Adipose tissue (tissue), 3 donors: ENCODE data around the gene IFI27L2. TPM values are rescaled to one million over a fixed set of nuclear protein-coding genes. Genes with fewer than 3 reads are reported as not detected.

Source experiments
- H3K27ac ChIP-seq: one replicate; pipeline ENCODE4 v1.5.1; 2013; ENCODE audit warnings: low read depth, low read length
- WGBS, 3 donors: extraction: QIAGEN DNeasy Blood & Tissue Kit; methylation state at CpG; one replicate each; pipeline ENCODE4 v1.1.7; 2013; 5-methylcytosine and 5-hydroxymethylcytosine counted together
- polyA plus RNA-seq, 3 donors: library from polyadenylated mRNA; stranded (reverse); fragments of 200-250 nt; gene quantifications; one replicate each; pipeline ENCODE4 v1.2.3, GENCODE V29; 2013
- donor health status: healthy with polysubstance abuse.
- donor health status: Bipolar disorder and iron deficiency.
- donor health status: healthy.

Gene IFI27L2
- polyA plus RNA-seq, 3 donors: 22.5 to 120 (median 48.8) TPM

DNA sequence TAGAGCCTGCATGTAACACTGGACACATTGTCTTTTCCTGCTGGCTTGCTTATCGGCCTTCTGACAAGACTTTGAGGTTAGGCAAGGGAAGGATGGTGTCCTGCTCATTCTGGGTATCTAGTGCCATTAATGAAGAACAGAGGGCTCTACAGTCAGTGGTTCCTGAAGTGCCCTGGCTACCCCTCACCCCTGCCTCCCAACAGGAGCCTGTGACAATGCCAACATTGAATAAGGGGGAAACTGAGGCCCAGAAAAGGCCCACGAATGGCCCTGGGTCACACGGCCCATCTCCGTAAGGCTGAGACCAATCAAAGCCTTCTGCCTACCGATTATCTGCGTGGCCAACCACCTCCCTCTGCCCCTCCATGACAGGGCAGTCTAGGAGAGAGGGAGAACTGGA, 2.1 kb downstream of the IFI27L2 start:
- no peak overlapping the region for H3K27ac ChIP-seq
- 91 to 97% (median 97%) methylated on average over 6 of the region's 6 CpGs for WGBS, 3 donors

DNA sequence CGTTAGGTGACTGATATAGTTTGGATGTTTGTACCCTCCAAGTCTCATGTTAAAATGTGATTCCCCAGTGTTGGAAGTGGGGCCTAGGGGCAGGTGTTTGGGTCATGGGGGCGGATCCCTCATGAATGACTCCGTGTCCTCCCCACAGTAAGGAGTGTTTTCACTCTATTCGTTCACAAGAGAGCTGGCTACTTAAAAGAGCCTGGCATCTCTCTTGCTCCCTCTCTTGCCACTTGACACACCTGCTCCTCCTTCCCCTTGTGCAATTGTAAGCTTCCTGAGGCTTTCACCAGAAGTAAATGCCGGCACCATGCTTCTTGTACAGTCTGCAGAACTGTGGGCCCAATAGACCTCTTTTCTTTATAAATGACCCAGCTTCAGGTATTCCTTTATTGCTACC, 2.6 kb downstream of the IFI27L2 start:
- H3K27ac ChIP-seq: no peak overlapping the region
- WGBS, 3 donors: 78 to 92% (median 82%) methylated on average over 5 of the region's 5 CpGs

DNA sequence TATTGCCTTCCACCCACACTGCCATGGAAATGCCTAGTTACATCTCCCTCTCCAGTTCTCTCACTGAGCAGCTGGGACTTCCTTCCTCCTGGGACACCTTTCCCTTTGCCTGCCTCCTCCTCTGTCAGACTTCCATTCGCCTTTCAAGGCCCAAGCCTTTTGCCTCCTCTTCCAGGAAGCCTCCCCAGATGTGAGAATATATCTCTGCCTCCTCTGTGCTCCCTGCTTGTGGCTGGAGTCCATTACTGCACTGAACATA, 3.1 kb downstream of the IFI27L2 start:
- H3K27ac ChIP-seq: no peak overlapping the region
- 81 to 93% (median 82%) methylated on average over 1 of the region's 1 CpG for WGBS, 3 donors

DNA sequence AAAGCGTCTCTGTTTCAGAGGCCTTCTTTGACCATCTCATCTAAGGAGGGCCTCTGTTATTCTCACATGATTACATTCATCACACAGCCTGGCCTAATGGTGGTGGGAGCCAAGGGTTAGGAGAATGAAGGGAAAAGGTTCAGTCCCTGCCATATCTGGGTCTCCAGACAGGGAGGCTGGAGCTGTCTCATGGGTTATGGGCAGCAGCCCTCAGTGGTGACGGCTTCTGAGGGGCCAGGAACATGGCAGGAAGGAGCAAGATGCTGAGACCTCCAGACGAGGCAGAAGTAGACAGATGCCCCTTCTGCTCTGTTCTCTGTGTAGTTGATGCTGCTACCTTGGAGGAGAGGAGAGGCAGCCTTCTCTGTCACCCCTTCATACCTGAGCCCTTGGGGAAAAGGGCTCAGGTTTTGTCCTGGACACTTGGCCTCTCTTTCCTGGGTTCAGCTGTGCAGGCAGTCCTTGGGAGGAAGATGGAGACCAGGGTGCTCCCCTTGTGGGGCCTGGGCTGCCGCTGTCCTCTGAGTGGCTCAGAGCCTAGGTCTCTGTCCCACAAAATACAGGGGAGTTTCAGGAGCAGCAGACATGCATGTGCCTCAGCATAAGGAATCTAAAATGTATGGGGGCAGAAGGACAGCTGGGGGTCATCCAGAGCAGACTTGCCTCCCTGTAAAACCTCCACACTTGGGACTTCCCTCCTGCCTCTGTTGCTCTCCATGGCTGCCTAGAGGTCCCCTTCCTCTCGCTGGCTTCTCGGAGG, 3.6 kb downstream of the IFI27L2 start:
- WGBS, 3 donors: 79 to 88% (median 85%) methylated on average over 6 of the region's 6 CpGs
- H3K27ac ChIP-seq: no peak overlapping the region

DNA sequence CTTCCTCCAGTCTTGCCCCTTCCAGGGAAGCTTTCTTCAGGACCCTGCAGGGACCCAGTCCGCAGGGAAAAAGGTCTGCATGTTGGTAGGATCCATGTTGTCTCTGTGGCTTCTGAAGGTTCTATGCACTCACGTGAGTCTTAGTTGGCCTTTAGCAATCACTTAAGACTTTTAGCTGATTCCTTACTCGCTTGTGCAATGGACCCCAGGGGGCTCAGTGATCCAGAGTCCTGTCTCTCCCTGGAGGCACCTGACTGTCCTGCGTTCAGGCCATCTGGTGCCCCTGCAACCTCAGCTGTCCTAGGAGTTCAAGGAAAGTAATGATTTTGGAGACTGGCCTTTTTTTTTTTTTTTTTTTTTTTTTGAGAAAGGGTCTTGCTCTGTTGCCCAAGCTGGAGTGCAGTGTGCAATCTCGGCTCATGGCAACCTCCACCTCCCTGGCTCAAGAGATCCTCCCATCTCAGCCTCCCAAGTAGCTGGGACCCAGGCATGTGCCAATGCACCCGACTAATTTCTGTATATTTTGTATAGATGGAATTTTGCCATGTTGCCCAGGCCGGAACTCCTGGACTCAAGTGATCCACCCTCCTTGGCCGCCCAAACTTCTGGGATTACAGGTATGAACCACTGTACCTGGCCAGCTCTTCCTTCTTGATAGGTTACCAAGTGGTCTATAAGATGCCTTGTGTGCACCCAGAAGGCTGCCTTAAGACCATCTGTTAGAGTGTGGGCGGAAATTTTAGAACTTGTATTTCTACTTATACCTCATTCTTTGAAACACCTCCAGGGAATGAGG, 4.6 kb downstream of the IFI27L2 start:
- WGBS, 3 donors: 80 to 91% (median 87%) methylated on average over 9 of the region's 9 CpGs
- no peak overlapping the region for H3K27ac ChIP-seq

DNA sequence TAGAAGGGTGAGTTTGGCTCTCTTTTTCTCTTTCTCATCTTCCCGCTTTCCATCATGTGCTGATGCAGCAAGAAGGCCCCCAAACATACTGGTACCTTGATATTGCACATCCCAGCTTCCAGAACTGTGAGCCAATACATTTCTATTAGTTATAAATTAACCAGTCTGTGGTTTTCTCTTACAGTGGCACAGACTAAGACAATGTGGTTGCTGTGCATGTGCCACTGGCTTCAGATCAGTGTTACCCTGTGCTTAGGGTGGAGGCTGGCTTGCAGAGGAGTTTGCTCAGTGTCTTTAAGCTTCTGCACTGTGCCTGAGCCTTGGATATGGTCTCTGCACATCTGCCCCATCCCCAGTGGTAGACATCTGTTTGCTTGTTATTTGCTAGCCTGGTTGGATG, 5.5 kb downstream of the IFI27L2 start:
- H3K27ac ChIP-seq: no peak overlapping the region
- 89 to 100% (median 95%) methylated on average over 1 of the region's 1 CpG for WGBS, 3 donors

DNA sequence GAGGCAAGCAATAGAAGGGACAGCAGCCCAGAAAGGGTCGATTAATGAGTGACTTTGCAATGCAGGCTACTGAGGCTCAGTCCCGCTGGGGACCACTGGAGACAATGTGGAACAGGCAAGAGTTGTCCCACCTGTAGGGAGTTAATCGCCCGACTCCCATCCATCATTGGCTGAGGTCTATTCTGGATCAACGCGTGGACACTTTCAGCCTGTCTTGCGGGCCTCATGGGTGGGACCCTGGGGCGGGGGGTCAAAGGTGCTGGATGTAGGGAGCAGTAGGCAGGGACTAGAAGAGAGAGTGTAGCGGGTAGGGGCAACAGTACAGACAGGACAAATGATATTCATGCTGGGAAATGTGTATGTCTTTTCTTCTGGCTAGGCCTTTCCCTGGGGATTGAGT, 6.1 kb downstream of the IFI27L2 start:
- WGBS, 3 donors: 88 to 90% (median 90%) methylated on average over 9 of the region's 9 CpGs
- no peak overlapping the region for H3K27ac ChIP-seq

DNA sequence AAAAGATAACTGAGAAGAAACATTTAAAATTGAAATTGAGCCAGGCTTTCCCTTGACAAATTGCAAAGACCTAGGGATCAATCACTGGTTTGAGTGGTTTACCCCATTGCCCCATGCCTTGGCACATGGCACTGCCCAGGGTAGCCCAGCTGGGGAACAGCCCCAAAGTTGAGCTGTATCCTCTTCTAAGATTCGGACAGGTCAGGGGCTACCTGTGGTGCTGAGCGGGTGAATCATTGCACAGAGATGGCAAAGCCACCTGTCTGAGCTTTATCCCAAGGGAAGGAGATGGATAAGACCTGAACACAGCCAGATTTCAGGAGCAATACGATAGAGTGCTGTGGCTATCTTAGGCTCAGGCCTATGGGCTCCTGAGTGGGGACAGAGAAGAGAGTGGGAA, 7.0 kb downstream of the IFI27L2 start:
- WGBS, 3 donors: 64 to 94% (median 70%) methylated on average over 3 of the region's 3 CpGs

DNA sequence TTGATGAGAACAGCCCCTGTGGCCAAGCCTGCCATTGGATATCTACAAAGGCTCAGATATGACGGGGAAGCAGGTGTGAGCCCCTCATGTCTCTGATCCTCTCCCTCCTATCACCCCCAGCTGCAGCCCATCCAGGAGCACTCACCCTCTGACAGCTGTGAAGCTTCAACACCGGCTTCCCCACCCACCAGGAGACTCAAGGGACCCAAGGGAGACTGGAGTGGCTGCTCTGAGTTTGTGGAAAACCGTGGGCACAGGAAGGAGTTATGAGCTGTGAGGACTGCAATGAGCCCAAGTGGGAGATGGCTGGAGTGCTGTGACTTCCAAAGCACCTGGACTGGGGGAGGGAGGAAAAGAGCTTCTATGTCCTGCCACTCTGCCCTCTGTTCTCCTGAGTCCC, 7.9 kb downstream of the IFI27L2 start:
- no peak overlapping the region for H3K27ac ChIP-seq
- 50 to 63% (median 58%) methylated on average over 3 of the region's 3 CpGs for WGBS, 3 donors

More for the DNA sequence above, 7.0 kb downstream of the IFI27L2 start:
- H3K27ac ChIP-seq: no peak overlapping the region

DNA sequence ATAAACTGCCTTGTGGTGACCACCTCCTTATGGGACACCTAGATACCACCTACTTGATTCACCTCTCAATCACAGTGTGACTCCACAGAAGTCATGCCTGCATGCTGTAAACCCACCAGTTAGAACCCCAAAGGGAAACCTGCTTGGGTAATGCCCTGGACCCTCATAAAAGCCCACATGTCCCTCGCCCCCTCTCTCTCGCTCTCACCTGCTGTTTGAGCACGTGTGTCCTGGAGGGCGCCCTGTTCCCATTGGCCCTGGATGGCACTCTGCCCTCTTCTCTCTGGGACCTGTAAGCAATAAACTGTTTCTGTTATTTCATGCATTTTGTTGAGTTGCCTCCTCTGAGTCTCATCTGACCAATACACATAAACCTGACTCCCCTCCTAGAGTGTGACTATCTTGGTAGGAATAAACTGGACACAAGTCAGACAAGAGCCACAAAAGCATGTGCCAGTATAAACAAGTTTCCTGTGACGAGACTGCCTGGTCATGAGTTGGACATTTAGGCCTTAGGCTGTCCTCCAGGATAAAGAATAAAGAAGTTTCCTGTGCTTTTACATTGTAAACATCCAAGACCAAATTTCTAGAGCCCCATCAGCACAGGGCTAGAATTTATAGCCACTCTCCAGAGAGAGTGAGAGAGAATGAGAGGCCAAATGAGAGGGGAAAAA, 8.6 kb downstream of the IFI27L2 start:
- H3K27ac ChIP-seq: no peak overlapping the region
- WGBS, 3 donors: 83 to 91% (median 84%) methylated on average over 5 of the region's 5 CpGs

DNA sequence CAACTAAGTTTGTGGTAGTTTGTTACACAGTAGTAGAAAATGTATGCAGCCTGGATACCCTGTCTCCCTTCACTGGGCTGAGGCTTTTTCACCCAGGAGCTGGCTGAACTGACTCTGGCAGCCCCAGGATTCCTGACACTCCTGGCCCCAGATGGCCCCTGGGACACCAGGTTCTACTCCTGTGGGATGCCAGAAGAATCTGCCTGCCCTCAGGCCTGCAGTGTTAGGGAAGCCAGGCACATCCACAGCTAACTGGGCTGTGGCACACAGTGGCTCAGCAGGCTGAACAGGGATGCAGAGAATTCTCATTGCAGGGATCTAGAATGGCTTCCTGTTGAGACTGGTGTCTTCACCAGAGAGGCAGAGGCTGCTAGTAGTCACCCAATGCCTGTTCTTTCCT, 10.3 kb downstream of the IFI27L2 start:
- H3K27ac ChIP-seq: no peak overlapping the region

DNA sequence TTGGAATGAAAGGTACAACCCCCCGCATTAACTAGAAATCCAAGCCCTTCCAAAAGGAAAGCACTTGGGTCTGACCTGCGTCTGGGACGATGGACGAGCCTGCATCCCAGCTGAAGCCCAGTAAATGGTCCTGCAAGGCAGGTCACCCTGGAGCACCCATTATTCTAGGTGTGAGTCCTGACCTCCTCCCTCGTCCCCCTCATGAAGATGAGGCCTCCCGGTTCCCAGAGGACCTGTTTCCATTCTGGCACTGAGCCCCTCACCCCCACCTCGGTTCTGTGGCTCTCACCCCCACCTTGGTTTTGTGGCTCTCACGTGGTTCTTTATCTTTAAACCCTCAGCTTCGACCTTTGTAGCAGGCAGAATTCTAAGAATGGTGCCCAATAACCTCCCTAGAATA, 11.5 kb downstream of the IFI27L2 start:
- 73 to 81% (median 77%) methylated on average over 9 of the region's 9 CpGs for WGBS, 3 donors
- no peak overlapping the region for H3K27ac ChIP-seq

DNA sequence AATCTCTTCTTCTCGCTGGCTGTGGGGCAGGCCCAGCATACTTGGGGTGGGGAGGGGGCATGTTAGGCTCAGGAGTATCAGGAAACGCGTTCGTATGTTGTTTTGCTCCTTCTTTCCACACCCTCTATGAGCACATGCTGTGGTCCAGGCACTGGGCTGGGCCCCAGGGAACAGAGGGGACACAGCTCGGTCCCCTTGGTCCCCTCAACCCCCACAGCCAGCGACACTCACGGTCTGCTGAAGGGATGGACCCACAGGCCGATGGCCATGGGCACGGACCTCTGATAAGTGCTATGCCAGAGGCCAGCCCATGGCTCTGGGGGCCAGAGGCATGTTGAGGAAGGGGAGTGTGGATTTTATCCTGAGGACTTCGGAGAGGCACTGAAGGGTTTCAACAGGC, 12.7 kb downstream of the IFI27L2 start:
- H3K27ac ChIP-seq: no peak overlapping the region
- WGBS, 3 donors: 84 to 89% (median 86%) methylated on average over 10 of the region's 10 CpGs

DNA sequence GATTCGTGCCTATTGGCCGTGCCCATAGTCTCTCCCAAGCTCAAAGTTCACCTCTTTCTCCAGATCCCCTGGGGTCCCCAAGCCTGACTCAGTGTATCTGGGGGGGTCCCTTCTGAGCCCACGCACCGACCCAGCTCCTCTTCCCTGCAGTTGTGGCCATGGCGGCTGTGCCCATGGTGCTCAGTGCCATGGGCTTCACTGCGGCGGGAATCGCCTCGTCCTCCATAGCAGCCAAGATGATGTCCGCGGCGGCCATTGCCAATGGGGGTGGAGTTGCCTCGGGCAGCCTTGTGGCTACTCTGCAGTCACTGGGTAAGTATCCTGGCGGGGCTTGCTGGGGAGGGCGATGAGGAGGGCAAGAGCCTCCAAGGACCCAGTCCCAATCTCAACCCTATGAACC, 13.8 kb downstream of the IFI27L2 start:
- H3K27ac ChIP-seq: no peak overlapping the region

DNA sequence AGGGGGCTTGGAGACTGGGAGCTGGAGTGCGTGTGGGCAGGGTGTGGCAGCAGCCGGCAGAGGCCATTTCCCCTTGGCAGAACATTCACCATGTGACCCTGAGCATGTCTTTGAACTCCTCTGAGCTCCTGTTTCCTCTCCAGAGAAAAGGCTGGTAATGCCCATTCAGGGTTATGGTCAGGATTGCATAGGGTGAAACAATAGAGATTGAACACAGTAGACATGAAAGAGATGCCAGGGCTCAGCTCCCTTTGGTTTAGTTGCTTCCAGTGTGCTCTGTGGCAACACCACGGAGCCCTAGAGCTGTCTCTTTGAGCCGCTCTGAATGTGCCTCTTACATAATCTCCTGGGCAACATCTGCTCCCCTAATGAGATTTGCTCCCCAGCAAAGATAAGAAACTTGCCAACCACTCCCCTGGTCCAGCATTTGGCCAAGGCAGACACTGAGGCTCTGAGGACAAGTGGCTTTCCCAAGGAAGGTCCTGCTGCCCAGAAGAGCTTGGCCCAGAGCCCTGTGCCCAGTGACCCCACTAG, 14.3 kb downstream of the IFI27L2 start:
- WGBS, 3 donors: 16 to 24% (median 18%) methylated on average over 4 of the region's 4 CpGs

More for the DNA sequence above, 13.8 kb downstream of the IFI27L2 start:
- WGBS, 3 donors: 86 to 94% (median 92%) methylated on average over 15 of the region's 15 CpGs

DNA sequence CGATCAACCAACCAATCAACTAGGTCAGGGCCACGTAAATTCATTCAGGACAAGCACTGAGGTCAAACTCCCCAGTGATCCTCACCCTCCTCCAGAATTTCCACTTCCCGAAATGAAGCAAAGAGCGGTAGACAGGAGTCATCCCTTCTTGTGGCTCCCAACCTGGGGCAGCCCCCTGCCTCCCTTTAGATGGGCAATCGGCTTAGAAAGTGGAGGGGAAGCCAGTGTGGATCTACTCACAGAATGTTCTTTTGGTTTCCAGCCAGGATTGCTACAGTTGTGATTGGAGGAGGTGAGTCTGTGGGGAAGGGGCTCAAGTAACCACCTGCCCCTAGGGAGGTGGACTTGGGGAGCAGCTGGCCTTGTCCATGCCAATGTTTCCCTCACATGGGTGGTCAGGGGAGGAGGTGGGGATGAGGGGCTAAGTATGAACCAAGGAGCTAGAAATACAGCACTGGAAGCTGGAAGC, 14.8 kb downstream of the IFI27L2 start:
- whole genome bisulfite sequencing, 3 donors: 66 to 84% (median 75%) methylated on average over 5 of the region's 5 CpGs
- H3K27ac ChIP-seq: no peak overlapping the region

More for the DNA sequence above, 14.3 kb downstream of the IFI27L2 start:
- H3K27ac ChIP-seq: no peak overlapping the region

DNA sequence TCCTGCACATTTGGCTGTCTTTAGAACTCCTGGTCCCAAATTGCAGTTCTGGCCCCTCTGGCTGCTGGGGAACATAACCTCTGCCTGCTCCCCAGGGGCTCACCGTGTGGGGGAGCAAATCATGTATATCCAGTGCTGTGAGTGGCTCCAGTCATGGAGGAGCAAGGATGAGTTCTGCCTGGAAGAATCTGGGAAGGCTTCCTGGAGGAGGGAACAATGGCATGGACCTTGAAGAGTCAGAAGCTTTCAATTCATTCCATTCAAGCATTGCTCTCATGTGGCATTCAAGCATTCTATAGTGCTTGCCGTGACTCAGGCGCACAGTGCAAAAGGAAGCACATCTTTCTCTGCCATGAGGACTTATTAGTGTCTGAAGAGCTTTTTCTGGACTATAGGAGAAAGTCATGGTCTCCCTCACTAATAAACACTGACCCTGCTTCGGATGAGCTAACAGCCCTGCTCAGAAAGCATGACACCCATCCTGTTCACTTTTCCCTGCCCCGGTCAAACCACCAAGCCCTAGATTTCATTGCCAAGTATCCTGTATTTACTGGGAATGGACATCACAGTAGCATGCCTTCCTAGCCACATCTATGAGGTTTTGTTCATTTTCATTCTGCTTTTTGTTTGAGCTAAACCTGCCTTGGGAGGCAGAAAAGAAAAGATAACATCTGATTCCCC, 15.4 kb downstream of the IFI27L2 start:
- H3K27ac ChIP-seq: no peak overlapping the region
- 67 to 76% (median 71%) methylated on average over 5 of the region's 5 CpGs for WGBS, 3 donors

DNA sequence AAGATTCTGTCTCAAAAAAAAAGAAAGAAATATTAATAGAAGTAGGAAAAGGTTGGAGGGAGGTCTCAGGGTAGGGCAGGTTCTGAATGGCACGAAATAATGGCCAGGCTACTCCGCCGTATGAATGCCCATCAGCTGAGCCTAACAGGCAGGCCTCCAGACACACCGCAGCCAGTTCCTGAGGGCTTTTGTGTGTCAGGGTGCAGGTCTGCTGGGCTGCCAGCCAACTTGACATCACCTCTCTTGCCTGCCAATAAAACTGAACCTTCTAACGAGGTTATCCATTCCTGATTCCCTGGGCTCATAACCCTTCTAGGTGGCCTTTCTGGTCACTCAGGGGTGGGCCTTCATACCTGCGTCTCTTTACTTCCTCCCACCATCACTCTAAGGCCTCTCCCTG, 15.9 kb downstream of the IFI27L2 start:
- 42 to 61% (median 60%) methylated on average over 6 of the region's 6 CpGs for WGBS, 3 donors
- H3K27ac ChIP-seq: no peak overlapping the region

DNA sequence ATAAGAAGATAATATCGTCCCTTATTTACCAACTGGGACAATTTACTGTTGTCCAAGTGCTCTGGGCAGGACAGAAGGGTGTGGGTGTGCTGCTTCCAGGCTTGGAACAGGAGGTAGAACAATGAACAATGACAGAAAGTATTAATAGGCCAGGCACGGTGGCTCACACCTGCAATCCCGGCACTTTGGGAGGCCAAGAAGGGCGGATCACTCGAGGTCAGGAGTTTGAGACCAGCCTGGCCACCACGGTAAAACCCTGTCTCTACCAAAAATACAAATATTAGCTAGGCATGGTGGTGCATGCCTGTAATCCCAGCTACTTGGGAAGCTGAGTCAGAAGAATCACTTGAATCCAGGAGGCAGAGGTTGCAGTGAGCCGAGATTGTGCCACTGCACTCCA, 16.3 kb downstream of the IFI27L2 start:
- H3K27ac ChIP-seq: no peak overlapping the region
- WGBS, 3 donors: 72 to 83% (median 79%) methylated on average over 7 of the region's 7 CpGs
